Activated CD4-positive, alpha-beta T cell treated with anti-CD3 and anti-CD28 coated beads for 36 hours (primary cell): ENCODE data around the gene ABHD6. TPM values are rescaled to one million over a fixed set of nuclear protein-coding genes. Genes with fewer than 3 reads are reported as not detected.
A peak's percentile ranks its signal among the peaks of the same experiment; 100 is the strongest.

Experiments
- ATAC-seq: fragments of 200-7000 bp; cut with Tn5 transposase; one replicate; pipeline ENCODE4 v1.10.0; 2021; ENCODE audit warnings: mild to moderate bottlenecking, moderate library complexity
- CTCF ChIA-PET: fragments of 350-600 bp; sonication (Branson Sonifier 250); formaldehyde crosslinking; loops from one replicate; lab custom pipeline; 2021; ENCODE audit warnings: antibody characterized with exemption; lab: Charles Lee
- POLR2A ChIA-PET: fragments of 350-600 bp; sonication (Branson Sonifier 250); formaldehyde crosslinking; loops from one replicate; lab custom pipeline; 2021; ENCODE audit warnings: antibody characterized with exemption, inconsistent platforms; lab: Charles Lee
- DNase-seq: peaks from one replicate; pipeline ENCODE4 v3.0.0-alpha.2; 2020
- H3K27ac Mint-ChIP-seq: one replicate; pipeline ENCODE4 v1.8.0; 2021; ENCODE audit warnings: mixed read lengths
- H3K27me3 Mint-ChIP-seq: one replicate; pipeline ENCODE4 v1.8.0; 2021; ENCODE audit warnings: mixed read lengths
- H3K36me3 Mint-ChIP-seq: one replicate; pipeline ENCODE4 v1.8.0; 2021; ENCODE audit warnings: low read depth, mixed read lengths
- H3K4me1 Mint-ChIP-seq: one replicate; pipeline ENCODE4 v1.8.0; 2021; ENCODE audit warnings: mixed read lengths
- H3K4me3 Mint-ChIP-seq: one replicate; pipeline ENCODE4 v1.8.0; 2021; ENCODE audit warnings: mild to moderate bottlenecking, moderate library complexity, mixed read lengths
- H3K9me3 Mint-ChIP-seq: one replicate; pipeline ENCODE4 v1.8.0; 2021; ENCODE audit warnings: low read depth, mixed read lengths
- intact Hi-C, 2 experiments: fragments of 100-400 bp; cut with DNase I in 1 of 2; cut with micrococcal nuclease in 1 of 2; formaldehyde crosslinking; loops; one replicate each; pipeline versions ENCODE4 v1.14.2 to v1.15.1; 2022 to 2024; cut with DNase I, micrococcal nuclease
- total RNA-seq, 2 experiments: library from RNA; stranded (reverse); gene quantifications; one replicate each; pipeline ENCODE4 v1.2.3, GENCODE V29; 2021

Gene ABHD6, protein sequence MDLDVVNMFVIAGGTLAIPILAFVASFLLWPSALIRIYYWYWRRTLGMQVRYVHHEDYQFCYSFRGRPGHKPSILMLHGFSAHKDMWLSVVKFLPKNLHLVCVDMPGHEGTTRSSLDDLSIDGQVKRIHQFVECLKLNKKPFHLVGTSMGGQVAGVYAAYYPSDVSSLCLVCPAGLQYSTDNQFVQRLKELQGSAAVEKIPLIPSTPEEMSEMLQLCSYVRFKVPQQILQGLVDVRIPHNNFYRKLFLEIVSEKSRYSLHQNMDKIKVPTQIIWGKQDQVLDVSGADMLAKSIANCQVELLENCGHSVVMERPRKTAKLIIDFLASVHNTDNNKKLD
- 1 to 10 TPM; 3.0 to 3.5 TPM for total RNA-seq

DNA sequence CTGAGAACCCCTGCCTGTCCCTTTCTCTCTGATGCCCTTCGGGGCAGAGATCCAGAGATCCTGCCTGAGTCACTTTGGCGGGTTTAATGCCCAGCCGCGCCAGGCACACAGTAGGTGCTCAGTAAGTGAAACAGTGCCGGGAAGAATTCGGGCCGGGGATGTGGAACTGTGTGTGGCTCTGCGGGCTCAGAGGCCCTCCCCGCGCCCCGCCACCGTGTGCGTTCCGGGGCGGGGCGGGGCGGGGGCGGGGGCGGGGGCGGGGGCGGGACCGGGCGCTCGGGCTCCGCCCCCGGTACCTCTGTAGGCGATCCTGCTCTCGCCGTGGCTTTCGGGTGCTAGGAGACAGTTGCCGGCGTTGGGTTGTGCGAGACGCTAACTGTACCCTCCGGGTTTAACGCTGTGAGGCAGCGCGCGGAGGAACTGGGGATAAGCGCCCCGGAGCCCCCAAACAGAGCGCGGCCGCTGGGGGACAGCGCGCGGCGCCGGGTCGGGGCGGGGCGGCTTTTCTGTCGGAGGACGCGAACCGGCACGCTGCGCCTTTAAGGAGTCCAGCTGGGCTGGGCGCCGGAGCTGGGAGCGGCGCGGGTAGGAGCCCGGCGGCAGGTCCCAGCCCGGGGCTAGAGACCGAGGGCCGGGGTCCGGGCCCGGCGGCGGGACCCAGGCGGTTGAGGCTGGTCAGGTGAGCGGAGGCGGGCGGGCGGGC is at the start of gene ABHD6:
ABHD6 (plus strand) TSS at position 555 of the 703 bp plus-strand sequence. CDS start 18,795 bp downstream, outside the sequence.
- H3K4me1 Mint-ChIP-seq: peaks cover 10% of the 10 kb centered on the region
- H3K9me3 Mint-ChIP-seq: no peaks in the 10 kb centered on the region
- CTCF ChIA-PET: interaction anchor here (1.0 to 1.8 kb wide), 6 partner anchors 20 to 70 kb away, joined by 3 to 11 read pairs (median 6); partner anchors contain the start of genes HTD2 and RPP14
- peaks cover 3% of the 10 kb centered on the region for H3K27me3 Mint-ChIP-seq
- H3K4me3 Mint-ChIP-seq: peak within 1 kb of the TSS; percentile 82
- intact Hi-C loops: loop anchor here (1.0 to 5.0 kb wide), 13 partner anchors 23 to 680 kb away; partner anchors contain the start of genes ARF4 (in 1 of the 2), DENND6A (in 1 of the 2), FLNB (in 1 of the 2) and HTD2 (in 1 of the 2)
- no peaks in the 10 kb centered on the region for H3K36me3 Mint-ChIP-seq
- peak; percentile 88 for DNase-seq
- peak; percentile 81 for ATAC-seq
- peak within 1 kb of the TSS; percentile 71 for H3K27ac Mint-ChIP-seq
- POLR2A ChIA-PET: no interaction called here

DNA sequence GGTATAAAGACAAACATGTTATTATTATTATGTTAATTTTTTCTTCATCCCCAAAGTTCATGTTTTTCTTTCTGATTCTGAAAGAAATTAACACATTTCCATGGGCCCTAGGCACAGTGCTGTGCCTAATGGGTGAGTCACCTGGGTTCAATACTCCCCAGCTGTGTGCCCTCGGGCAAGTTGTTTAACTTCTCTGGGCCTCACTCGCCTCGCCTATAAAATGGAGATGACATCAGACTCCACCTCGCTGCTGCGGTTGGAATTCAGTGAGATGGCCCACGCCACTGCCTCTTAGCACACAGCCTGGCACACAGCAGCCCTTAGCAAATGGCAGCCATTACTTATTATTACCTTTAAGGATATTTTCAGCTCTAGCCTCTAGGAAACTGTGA is 49.4 kb upstream of the ABHD6 start:
- POLR2A ChIA-PET: interaction anchor here (0.6 kb wide), 2 partner anchors 29 to 118 kb away, joined by 3 read pairs; partner anchors contain the start of genes HTD2 and RPP14
- peak; percentile 63 for ATAC-seq
- no peak overlapping the region for H3K4me3 Mint-ChIP-seq

DNA sequence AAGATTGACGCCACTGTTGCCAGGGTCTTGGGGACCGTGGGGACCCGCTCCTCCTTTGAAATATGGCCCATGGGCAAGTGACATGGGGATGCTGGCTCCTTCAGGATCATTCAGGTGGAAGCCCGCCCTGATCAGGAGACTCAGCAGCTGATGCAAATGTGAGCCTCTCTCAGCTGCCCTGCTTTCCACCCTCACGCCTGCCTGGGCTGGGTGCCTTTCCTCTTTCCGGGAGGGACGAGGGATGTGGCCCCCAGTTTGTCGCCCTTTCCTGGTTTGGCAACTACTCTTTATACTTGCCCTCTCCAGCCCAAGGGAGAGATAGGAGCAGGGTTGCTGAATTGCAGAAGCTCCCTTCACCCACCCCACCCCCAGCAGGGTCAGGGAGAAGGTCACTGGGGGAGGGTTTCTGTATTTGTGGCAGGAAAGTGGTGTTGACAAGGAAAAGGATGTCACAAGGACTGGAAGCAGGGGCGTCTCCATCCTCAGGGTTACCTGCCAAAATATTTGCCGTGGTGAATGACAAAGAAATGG is 48.6 kb upstream of the ABHD6 start:
- CTCF ChIA-PET: interaction anchor here (0.5 to 11.0 kb wide), 15 partner anchors 8 to 887 kb away, joined by 3 to 224 read pairs (median 4); partner anchors contain the start of genes DNASE1L3, HTD2 and RPP14
- no peaks in the 10 kb centered on the region for H3K9me3 Mint-ChIP-seq
- intact Hi-C loops: loop anchor here (5.0 kb wide), 2 partner anchors 48 to 238 kb away; partner anchors contain the start of gene ABHD6 (in 1 of the 2)
- ATAC-seq: no peak
- H3K27me3 Mint-ChIP-seq: no peaks in the 10 kb centered on the region
- H3K4me1 Mint-ChIP-seq: no peaks in the 10 kb centered on the region
- no peak overlapping the region for H3K27ac Mint-ChIP-seq
- DNase-seq: no peak
- POLR2A ChIA-PET: no interaction called here
- no peak overlapping the region for H3K4me3 Mint-ChIP-seq
- no peaks in the 10 kb centered on the region for H3K36me3 Mint-ChIP-seq

More for the DNA sequence above, 49.4 kb upstream of the ABHD6 start:
- Mint-ChIP-seq H3K27me3 (no peaks in the 10 kb centered on the region), H3K4me1 (no peaks in the 10 kb centered on the region), H3K36me3 (no peaks in the 10 kb centered on the region), H3K9me3 (no peaks in the 10 kb centered on the region), H3K27ac (no peak overlapping the region)
- intact Hi-C loops: loop anchor here (5.0 kb wide), 2 partner anchors 49 to 239 kb away; partner anchors contain the start of gene ABHD6 (in 1 of the 2)
- CTCF ChIA-PET: interaction anchor here (0.6 to 11.0 kb wide), 25 partner anchors 8 to 886 kb away, joined by 3 to 224 read pairs (median 3); partner anchors contain the start of genes DNASE1L3, HTD2 and RPP14
- DNase-seq: no peak

DNA sequence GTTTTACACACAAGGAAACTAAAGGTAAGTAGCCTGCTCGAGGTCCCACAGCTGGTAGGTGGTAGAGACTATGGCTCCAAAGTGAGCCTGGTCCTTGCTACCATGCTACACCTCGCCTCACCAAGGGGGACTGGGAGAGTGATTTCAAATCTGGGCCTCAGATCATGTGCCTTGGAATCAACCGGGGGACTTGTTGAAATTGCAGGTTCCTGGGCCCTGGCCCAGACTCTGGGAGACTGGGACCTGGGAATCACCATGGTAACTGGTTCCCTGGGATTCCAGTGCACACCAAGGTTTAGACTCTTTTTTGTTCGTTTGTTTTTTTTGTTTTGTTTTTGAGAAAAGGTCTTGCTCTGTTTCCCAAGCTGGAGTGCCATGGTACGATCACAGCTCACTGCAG is 47.9 kb upstream of the ABHD6 start:
- intact Hi-C loops: loop anchor here (5.0 kb wide), 2 partner anchors 48 to 238 kb away; partner anchors contain the start of gene ABHD6 (in 1 of the 2)

DNA sequence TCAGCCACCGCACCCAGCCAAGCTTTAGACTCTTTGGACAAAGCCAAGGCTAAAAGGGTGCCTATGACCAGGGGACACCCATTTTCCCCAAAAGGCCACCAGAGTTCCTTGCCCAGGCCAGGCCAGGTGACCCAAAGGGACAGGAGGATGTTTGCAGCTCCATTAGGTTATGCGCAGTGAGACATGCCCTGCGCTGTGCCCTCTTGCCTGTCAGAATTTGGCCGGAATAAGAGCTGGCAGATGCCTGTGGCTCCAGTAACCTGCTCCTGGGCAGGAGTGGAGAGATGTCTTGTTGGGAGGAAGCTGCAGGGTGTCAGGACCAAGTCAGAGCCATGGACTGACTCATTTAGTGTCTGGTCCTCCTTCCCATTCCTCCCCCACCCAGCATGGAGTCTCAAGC is 47.3 kb upstream of the ABHD6 start:
- Mint-ChIP-seq H3K36me3 (no peaks in the 10 kb centered on the region), H3K4me1 (no peaks in the 10 kb centered on the region), H3K4me3 (no peak overlapping the region), H3K9me3 (no peaks in the 10 kb centered on the region), H3K27me3 (no peaks in the 10 kb centered on the region), H3K27ac (no peak overlapping the region)
- intact Hi-C loops: no loop called here
- ATAC-seq (no peak), DNase-seq (no peak)
- ChIA-PET CTCF (interaction anchor here (0.9 to 11.0 kb wide), 4 partner anchors 11 to 117 kb away, joined by 3 to 224 read pairs (median 23); partner anchors contain the start of genes DNASE1L3, HTD2 and RPP14), POLR2A (interaction anchor here (0.5 kb wide), 1 partner anchor 148 kb away, joined by 3 read pairs; no protein-coding TSS in a partner anchor)

More for the DNA sequence above, 47.9 kb upstream of the ABHD6 start:
- H3K27ac Mint-ChIP-seq: no peak overlapping the region
- ChIA-PET CTCF (interaction anchor here (0.7 to 11.0 kb wide), 7 partner anchors 10 to 117 kb away, joined by 3 to 224 read pairs (median 6); partner anchors contain the start of genes DNASE1L3, HTD2 and RPP14), POLR2A (no interaction called here)
- DNase-seq (no peak), ATAC-seq (no peak)
- H3K9me3 Mint-ChIP-seq: no peaks in the 10 kb centered on the region
- H3K36me3 Mint-ChIP-seq: no peaks in the 10 kb centered on the region
- no peak overlapping the region for H3K4me3 Mint-ChIP-seq
- no peaks in the 10 kb centered on the region for H3K4me1 Mint-ChIP-seq
- no peaks in the 10 kb centered on the region for H3K27me3 Mint-ChIP-seq

DNA sequence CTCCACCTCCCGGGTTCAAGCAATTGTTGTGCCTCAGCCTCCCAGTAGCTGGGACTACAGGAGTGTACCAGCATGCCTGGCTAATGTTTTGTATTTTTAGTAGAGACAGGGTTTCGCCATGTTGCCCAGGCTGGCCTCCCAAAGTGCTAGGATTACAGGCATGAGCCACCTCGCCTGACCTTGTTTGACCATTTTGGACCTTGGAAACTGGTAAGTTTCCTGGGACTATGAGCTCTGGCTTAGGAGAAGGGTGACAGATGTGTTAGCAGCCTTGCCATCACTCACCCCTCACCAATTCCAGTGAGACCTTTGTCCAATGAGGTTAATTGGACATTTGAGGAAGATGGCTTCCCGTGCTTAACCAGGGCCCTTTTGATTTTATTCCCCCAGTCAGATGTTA is 46.7 kb upstream of the ABHD6 start:
- no peaks in the 10 kb centered on the region for H3K27me3 Mint-ChIP-seq
- ChIA-PET POLR2A (interaction anchor here (0.5 kb wide), 1 partner anchor 148 kb away, joined by 3 read pairs; no protein-coding TSS in a partner anchor), CTCF (interaction anchor here (11.0 kb wide), 1 partner anchor 24 kb away, joined by 224 read pairs; the partner anchor contains the start of gene DNASE1L3)
- DNase-seq (no peak), ATAC-seq (no peak)
- no peaks in the 10 kb centered on the region for H3K4me1 Mint-ChIP-seq
- H3K36me3 Mint-ChIP-seq: no peaks in the 10 kb centered on the region
- intact Hi-C loops: no loop called here
- H3K9me3 Mint-ChIP-seq: no peaks in the 10 kb centered on the region
- no peak overlapping the region for H3K27ac Mint-ChIP-seq
- H3K4me3 Mint-ChIP-seq: no peak overlapping the region

DNA sequence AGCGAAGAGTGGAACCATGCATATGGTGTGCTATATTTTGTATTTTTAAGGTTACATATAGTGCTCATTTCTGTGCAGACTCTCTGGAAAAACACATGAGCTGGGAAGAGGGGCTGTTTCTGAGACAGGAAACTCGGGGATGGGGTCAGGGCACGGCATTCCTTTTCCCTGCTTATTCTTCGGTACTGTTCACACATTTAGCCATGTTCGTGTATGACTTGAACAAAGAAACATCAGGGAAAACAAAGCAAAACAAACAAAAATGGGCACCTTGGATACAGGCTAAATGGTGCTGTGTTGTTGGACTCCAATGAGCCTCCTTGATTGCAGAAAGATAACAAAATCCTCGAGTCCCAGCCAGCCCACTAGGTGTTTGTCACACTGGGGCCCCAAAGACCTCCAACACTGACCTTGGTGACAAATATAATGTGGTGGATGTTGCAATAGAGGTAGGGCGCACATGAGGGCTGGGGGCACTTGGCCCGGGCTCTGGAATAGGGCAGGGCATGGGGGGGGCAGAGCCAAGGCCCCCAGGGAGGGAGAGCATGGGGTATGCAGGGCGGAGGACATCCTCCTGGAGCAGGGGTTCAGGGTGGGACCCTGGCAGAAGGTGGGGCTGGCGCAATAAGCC is 46.1 kb upstream of the ABHD6 start:
- no peaks in the 10 kb centered on the region for H3K9me3 Mint-ChIP-seq
- DNase-seq (no peak), ATAC-seq (no peak)
- ChIA-PET CTCF (interaction anchor here (11.0 kb wide), 1 partner anchor 24 kb away, joined by 224 read pairs; the partner anchor contains the start of gene DNASE1L3), POLR2A (no interaction called here)
- no peak overlapping the region for H3K4me3 Mint-ChIP-seq
- no peaks in the 10 kb centered on the region for H3K27me3 Mint-ChIP-seq
- intact Hi-C loops: no loop called here
- no peaks in the 10 kb centered on the region for H3K36me3 Mint-ChIP-seq
- no peak overlapping the region for H3K27ac Mint-ChIP-seq
- H3K4me1 Mint-ChIP-seq: no peaks in the 10 kb centered on the region

DNA sequence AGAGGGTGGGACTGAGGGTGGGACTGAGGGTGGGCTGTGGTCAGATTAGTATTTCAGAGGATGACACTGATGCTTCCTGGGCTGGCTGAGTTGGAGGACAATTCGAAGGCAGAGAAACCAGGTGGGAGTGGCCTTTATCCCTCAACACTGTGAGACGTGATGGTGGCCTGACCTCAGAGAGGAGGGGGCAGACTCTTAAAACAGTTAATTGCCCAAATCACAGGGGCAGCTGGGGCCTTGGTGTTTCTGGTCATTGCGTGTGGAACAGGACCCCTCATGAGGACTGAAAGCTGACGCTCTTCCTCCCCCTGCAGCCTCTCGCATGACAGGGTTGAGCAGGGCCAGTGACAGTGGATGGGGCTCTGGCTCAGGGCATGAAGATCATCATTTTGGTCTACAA is 45.5 kb upstream of the ABHD6 start:
- Mint-ChIP-seq H3K27ac (no peak overlapping the region), H3K36me3 (no peaks in the 10 kb centered on the region), H3K9me3 (no peaks in the 10 kb centered on the region), H3K4me1 (no peaks in the 10 kb centered on the region), H3K27me3 (no peaks in the 10 kb centered on the region), H3K4me3 (no peak overlapping the region)
- no peak for ATAC-seq
- POLR2A ChIA-PET: no interaction called here
- intact Hi-C loops: no loop called here
- DNase-seq: no peak
- CTCF ChIA-PET: interaction anchor here (0.6 to 11.0 kb wide), 2 partner anchors 9 to 23 kb away, joined by 3 to 224 read pairs; partner anchors contain the start of gene DNASE1L3

DNA sequence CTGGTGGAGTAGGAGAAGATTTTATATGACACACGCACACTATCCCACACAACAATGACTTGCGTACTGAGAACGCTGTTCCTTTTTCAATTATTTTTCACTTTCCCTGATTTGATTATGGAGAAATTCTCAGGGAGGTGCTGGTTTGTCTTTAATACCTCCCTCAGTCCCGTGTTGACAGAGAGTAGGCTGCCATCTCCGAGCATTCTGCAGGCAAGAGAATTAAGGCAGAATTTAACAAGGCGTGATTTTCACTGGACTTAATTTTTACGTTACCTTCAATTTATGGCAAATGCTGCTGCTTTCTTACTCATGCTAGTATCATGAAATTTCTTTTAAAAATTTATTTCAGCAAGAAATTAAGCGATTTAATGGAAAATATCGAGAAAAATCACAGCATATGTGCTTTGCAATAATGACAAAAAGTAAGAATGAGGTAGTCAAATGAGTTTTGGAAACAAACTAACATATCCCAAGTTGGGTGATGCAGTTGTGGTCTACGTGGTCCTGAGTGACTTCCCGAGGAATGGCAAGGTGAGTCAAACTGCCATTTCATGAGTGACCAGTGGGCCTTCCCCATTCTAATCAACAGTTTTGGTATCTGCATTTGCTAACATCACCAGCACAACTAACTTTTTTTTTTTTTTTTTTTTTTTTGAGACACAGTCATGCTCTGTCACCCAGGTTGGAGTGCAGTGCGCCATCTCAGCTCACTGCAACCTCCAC is 43.7 kb upstream of the ABHD6 start:
- Mint-ChIP-seq H3K36me3 (no peaks in the 10 kb centered on the region), H3K27me3 (no peaks in the 10 kb centered on the region), H3K9me3 (no peaks in the 10 kb centered on the region), H3K4me3 (no peak overlapping the region), H3K27ac (no peak overlapping the region), H3K4me1 (no peaks in the 10 kb centered on the region)
- ChIA-PET POLR2A (no interaction called here), CTCF (interaction anchor here (1.1 to 11.0 kb wide), 2 partner anchors 21 to 112 kb away, joined by 3 to 224 read pairs; partner anchors contain the start of genes DNASE1L3, HTD2 and RPP14)
- peak; percentile 9 for ATAC-seq
- intact Hi-C loops: no loop called here
- no peak for DNase-seq

DNA sequence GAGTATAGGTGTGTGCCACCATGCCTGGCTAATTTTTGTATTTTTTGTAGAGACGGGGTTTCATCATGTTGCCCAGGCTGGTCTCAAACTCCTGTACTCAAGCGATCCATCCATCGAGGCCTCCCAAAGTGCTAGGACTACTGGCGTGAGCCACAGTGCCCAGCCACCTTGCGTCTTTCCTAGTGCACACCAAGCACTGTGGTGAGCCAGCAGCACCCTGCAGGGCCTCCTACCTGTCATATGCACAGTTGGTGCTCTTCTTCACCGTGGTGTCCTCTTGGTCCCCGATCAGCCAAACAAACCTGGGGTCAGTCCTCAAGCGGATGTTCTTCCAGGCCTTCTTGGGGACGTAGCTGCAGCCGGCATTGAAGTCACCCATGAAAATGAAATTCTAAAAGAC is 40.0 kb upstream of the ABHD6 start:
- DNase-seq (no peak), ATAC-seq (no peak)
- ChIA-PET POLR2A (no interaction called here), CTCF (interaction anchor here (1.4 to 1.6 kb wide), 3 partner anchors 17 to 21 kb away, joined by 5 to 6 read pairs (median 6); no protein-coding TSS in a partner anchor)
- H3K4me1 Mint-ChIP-seq: peaks cover 3% of the 10 kb centered on the region
- peaks cover 3% of the 10 kb centered on the region for H3K9me3 Mint-ChIP-seq
- no peaks in the 10 kb centered on the region for H3K36me3 Mint-ChIP-seq
- peaks cover 8% of the 10 kb centered on the region for H3K27me3 Mint-ChIP-seq
- H3K4me3 Mint-ChIP-seq: no peak overlapping the region
- intact Hi-C loops: no loop called here
- no peak overlapping the region for H3K27ac Mint-ChIP-seq
